SHP77 treated with DMSO at 0.1 percent for 48 hours (cell line): ENCODE measurements around the gene NAA11.

Source experiments
- DNase-seq: peaks from one replicate; lab custom pipeline; 2025; lab: John Stamatoyannopoulos, UW

The NAA11 gene

DNA sequence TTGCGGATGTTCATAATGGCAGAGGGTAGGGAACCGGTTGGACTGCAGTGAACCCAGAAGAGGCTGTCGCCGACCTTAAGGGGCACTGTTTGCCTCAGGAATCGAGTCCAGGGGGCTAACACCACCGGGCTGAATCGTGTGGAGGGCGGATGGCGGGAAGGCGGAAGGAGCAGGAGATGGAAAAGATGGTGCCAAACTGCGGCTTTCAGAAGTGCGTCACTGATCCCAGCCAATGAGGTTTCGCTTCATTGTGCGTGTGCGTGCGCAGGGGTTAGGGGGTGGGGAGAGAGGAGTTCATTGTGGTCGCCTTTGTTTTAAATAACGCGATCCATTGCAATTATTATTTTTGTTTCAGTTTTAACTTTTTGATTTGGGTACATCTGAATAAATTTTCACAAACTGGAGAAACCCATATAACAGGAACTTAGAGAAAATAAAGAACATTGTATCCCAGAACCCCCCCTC is at the start of gene NAA11:
NAA11 (minus strand) TSS at position 198 of the 465 bp plus-strand sequence; CDS start at position 14, 184 bp downstream.
- peak; percentile 47 for DNase-seq

DNA sequence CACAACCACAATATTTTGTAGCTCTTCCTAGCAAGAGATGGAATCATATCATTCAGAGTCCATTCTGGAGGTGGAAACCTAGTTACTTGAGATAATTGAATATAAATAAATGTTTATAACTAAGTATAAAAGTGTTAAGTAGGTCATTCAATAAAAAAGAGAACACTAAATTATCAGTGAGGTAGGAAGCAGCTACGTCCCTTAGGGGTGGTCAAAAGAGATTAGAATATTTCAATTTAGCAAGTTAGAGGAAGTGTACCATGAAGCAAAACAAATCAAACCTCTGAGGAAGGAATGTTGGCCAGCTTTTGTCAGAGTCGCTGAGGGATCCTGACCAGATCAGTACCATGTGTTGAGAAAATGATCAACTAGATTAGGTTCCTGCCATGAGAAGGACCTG is 44.2 kb upstream of the NAA11 start:
- DNase-seq = no peak

GRCh38 chr4:79367096-79367495 is 41.2 kb upstream of the NAA11 start:
- no peak for DNase-seq

DNA sequence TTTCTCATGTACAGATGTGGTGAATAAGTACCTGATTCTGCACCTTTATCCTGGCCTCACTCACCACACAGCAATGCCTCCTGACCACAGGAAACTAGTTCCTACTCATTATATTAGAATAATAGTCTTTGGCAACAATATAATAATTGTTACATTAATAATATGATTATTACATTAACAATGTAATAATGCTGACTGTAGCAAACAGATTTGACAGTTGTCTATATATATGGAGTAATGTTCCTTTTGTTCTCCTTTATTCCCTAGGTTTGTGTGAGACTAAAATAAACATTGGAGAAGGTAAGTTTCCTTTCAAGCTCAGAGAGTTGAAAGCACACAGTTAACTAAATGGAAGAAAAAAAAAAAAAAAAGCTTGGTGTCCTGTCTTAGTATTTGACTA is 40.6 kb upstream of the NAA11 start:
- DNase-seq = no peak

- DNase-seq = no peak
These were observed 38.2 kb upstream of the NAA11 start for GRCh38 chr4:79364061-79364460.

- no peak for DNase-seq
These were observed 36.8 kb upstream of the NAA11 start for GRCh38 chr4:79362626-79363025.

DNA sequence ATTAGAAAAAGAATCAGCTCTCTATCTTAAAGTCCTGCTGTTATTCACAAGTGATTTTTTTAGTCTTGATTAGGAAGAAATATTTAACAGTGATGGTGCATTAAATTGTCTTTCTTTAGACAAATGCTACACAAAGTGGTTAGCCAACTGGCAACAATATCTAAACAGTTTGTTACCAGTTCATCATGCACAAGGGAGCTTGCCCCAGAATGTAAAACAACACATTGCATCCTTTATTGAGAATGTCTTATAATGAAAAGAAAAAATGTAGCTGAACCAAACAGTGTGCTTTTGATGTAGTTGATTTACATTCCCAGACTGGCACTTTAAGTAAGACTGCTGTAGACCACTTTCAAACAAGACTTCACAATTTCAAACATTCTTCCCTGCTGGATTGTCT is 34.1 kb upstream of the NAA11 start:
- DNase-seq = no peak

DNA sequence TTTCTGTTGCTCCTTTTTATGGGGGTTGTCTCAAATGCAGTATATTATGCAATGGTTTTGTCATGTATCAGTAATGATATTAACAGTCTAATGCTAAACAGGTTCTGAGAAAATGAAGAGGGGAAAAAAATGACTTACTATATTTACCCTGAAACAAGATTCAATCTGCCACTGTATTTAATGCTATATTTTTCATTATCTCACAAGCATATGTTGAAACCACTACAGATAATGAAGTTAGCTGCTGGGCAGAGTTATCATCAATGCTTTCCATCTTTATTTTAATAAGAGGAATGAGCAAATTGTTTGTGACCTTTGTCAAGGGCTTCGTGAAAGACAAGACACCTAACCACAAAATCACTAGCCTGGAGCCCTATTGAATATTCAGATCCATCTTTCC is 32.6 kb upstream of the NAA11 start:
- no peak for DNase-seq

- DNase-seq = no peak
These were observed 31.5 kb upstream of the NAA11 start for GRCh38 chr4:79357365-79357764.

DNA sequence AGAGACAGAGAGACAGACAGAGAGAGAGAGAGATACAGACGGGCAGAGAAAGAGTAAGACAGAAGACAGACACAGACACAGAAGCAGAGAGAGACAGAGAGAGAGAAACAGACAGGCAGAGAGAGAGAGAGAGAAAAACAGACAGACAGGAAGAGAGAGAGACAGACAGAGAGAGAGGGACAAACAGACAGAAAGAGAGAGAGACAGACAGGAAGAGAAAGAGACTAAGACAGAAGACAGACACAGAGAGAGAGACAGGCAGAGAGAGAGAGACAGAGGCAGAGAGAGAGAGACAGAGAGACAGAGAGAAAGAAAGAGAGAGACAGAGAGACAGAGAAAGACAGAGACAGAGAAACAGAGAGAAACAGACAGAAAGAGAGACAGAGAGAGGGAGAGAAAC is 27.2 kb upstream of the NAA11 start:
- no peak for DNase-seq

DNA sequence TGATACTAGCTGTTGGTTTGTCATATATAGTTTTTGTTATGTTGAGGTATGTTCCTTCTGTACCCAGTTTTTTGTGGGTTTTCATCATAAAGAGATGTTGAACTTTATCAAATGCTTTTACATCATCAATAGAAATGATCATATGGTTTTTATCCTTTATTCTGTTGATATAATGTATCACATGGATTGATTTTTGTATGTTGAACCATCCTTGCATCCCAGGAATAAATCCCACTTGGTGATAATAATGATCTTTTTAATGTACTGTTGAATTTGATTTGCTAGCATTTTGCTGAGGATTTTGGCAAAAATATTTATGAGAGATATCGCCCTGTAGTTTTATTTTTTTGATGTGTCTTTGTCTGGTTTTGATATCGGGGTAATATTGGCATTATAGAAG is 22.5 kb upstream of the NAA11 start:
- DNase-seq = no peak

DNA sequence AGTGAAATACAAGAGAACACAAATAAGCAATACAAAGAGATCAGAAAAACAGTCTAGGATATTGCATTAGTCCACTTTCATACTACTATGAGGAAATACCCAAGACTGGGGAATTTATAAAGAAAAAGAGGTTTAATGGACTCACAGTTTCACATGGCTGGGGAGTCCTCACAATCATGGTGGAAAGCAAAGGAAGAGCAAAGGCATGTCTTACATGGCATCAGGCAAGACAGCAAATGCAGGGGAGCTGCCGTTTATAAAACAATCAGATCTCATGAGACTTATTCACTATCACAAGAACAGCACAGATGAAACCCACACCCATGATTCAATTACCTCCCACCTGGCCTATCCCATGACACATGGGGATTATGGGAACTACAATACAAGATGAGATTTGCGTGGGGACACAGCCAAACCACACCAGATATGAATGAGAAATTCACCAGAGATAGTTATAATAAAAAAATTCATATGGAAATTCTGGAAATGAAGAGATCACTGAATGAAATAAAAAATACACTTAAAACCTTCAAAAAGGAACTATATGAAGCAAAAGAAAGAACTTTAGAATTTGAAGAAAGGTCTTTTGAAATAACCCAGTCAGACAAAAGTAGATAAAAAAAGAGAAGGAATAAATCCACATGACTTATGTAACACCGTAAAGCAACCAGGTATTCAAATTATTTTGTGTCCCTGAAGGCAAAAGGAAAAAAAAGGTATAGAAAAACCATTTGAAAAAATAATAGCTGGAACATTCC is 16.2 kb upstream of the NAA11 start:
- DNase-seq = no peak

DNA sequence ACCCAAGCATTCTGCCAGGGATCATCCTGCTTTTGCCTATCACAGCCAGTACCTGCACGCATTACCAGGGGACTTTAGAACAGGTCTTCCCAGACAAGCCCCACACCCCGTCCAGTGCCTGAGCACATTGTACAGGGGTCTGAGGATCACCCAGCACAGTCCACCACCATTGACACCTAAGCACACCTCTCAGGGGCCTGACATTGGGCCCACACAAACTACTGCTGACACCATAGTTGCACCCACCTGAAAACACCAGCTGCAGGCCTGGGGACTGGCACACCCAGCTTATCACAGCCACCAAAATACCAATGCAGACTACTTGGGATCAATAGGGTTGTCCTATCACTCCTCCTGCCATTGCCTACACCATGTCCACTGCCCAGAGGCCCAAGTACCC is 14.7 kb upstream of the NAA11 start:
- no peak for DNase-seq

DNA sequence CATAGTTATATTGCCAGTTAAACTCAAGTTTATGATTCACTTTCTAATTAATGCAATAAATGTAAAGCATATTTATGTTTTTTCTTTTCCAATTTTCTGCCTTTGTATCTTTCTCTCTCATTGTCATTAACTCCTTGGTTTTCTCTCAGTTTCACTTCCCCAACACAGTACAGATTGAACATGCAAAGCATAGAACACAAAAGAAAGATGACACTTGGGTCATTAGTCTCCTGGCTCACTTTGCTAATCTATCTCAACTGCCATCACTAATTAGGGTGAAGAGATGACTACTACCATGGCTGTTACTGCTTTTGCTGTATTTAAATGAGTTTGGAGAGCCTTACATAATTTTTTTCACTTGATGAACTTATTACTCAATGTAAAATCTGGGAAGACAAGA is 12.3 kb upstream of the NAA11 start:
- no peak for DNase-seq

- DNase-seq = no peak
These were observed 8.9 kb upstream of the NAA11 start for GRCh38 chr4:79334783-79335182.

- DNase-seq = no peak
These were observed 8.5 kb upstream of the NAA11 start for GRCh38 chr4:79334341-79334740.

DNA sequence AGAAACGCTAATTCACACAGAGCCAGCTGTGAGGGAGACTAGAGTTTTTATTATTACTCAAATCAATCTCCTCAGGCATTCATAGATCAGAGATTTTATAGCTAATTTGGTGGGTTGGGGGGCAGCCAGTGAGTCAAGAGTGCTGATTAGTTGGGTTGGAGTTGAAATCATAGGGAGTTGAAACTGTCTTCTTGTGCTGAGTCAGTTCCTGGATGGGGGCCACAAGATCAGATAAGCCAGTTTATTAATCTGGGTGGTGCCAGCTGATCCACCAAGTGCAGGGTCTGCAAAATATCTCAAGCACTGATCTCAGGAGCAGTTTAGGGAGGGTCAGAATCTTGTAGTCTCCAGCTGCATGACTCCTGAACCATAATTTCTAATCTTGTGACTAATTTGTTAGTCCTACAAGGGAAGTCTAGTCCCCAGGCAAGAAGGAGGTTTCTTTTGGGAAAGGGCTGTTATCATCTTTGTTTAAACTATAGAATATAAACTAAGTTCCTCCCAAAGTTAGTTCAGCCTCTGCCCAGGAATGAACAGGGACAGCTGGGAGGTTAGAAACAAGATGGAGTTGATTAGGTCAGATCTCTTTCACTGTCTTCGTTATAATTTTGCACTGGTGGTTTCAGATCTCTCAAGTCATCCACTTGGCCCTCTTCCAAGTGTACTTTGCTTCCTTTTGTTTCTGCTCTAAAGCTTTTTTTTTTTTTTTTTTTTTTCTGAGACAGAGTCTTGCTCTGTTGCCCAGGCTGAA is 5.4 kb upstream of the NAA11 start:
- DNase-seq = no peak

DNA sequence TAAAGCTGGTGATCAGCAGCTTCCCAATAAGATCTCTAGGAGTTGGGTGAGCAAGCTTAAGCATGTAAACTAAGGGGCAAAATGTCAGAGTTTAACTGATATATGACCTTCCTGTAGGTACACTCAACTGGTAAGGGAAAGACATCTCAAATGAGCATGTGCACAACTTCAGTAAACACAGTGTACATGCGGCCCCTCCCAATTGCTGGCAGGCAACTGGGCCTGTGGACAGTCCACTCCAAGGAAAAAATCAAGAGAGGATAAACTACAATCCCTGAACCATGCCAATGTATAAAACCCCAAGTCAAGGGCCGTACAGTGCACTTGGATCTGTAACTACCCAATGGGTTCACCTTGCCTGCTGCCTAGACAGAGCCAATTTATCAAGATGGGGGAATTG is 4.9 kb upstream of the NAA11 start:
- no peak for DNase-seq

DNA sequence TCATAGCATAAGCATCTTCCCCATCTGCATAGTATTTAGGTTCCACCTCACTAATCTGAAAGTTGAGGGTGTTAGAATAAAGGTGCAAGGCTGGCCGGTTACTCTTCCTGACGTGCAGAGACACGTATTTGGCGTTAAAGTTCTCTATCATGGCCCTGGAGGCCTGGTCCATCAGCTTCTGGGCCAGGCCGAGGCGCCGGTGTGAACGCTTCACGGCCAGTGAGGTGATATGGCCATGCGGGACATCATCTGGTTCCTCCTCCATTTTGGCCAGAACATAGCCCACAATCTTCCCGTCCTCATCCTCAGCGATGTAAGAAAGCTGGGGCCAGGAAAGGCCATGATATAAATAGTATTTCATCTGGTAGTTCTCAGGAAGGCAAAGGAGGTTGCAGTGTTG is 425 bp downstream of the NAA11 start:
- DNase-seq = no peak

- no peak for DNase-seq
These were observed 5.9 kb downstream of the NAA11 start for GRCh38 chr4:79319975-79320374.

GRCh38 chr4:79317711-79318110 is 8.2 kb downstream of the NAA11 start:
- no peak for DNase-seq

GRCh38 chr4:79315891-79316290 is 10.0 kb downstream of the NAA11 start:
- DNase-seq = no peak

GRCh38 chr4:79311279-79311678 is 14.6 kb downstream of the NAA11 start:
- no peak for DNase-seq

DNA sequence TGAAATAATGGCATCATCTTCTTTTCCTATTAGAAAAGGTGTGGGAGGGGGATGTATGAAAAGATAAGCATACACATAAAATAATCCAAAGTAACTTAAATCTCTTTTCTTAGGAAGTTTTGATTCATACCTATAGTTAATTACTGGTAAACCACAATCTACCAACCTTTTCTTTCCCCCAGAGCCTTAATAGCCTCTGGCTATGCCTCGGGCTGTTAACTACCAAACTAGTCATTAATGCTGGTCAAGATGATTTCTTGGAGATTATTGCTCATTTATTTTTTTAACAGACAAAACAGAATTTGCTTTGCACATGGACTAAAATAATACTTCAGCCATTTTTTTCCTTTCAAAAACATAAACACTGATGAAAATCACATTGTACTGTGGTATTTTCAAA is 16.9 kb downstream of the NAA11 start:
- no peak for DNase-seq
